GM12892 (cell line): ENCODE results near the gene ABTB2.

Experiments used
- POLR2A ChIP-seq: IDR thresholded peaks from 2 replicates; pipeline ENCODE4 v1.6.1; 2011; ENCODE audit warnings: low read depth, low read length, control low read depth
- POLR2AphosphoS5 ChIP-seq: IDR thresholded peaks from 2 replicates; pipeline ENCODE4 v1.6.1; 2011; ENCODE audit warnings: low read depth, low read length, control low read depth

DNA sequence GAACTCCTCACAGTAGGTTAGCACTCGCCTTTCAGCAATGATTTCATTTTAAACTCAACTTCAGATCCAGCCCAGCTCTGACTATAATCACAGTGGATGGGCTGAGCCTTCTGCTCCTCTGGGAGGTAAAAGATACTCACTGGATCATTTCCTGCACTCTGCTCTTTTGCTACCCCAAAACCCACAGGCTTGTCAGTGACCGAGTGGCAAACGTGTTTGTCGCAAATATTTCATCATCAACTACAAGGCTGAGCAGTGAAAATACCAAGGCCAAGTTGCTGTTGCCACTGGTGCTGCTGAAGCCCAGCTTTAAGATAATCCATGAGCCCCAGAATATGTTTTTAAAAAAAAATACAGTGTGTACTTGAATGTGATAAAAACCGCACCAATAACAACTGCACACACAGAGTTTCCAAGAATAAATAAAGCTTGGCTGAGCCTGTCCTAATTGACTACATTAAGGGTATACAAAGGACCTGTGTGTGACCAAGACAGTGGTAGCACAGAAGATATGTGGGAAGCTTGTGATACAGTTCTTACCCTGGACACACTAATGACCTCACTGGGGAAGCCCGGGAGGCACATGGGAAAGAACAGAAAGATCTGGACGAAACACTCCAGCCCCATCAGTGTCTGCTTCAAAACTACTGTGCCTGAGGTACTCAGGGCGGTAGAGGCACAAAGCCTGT is 41.3 kb downstream of the ABTB2 start:
- no peak for TF ChIP-seq POLR2AphosphoS5
- TF ChIP-seq POLR2A: no peak
